Chondrocyte (in vitro differentiated cells): ENCODE results near the gene ADGRB3. TPM values are rescaled to one million over a fixed set of nuclear protein-coding genes. Genes with fewer than 3 reads are reported as not detected.

Experiments
- DNase-seq: peaks from one replicate; pipeline ENCODE4 v3.0.0; 2021; ENCODE audit warnings: mixed read lengths, low spot score
- H3K27ac Mint-ChIP-seq: one replicate; pipeline ENCODE4 v1.8.0; 2021; ENCODE audit warnings: mild to moderate bottlenecking, moderate library complexity, mixed read lengths; ENCODE audit not compliant: unreplicated experiment
- H3K27me3 Mint-ChIP-seq: 2 replicates; pipeline ENCODE4 v1.8.0; 2021; ENCODE audit warnings: low read depth, mixed read lengths
- H3K36me3 Mint-ChIP-seq: 2 replicates; pipeline ENCODE4 v1.8.0; 2021; ENCODE audit warnings: low read depth, mixed read lengths
- H3K4me1 Mint-ChIP-seq: 2 replicates; pipeline ENCODE4 v1.8.0; 2021; ENCODE audit warnings: low read depth, mild to moderate bottlenecking, mixed read lengths
- H3K4me3 Mint-ChIP-seq: one replicate; pipeline ENCODE4 v1.8.0; 2021; ENCODE audit warnings: mild to moderate bottlenecking, moderate library complexity, mixed read lengths; ENCODE audit not compliant: unreplicated experiment
- H3K9me3 Mint-ChIP-seq: 2 replicates; pipeline ENCODE4 v1.8.0; 2021; ENCODE audit warnings: low read depth, mixed read lengths
- CTCF ChIP-seq: fragments of 200-600 bp; sonication (generic); IDR thresholded peaks from 2 replicates; pipeline ENCODE4 v1.5.0; 2021; ENCODE audit warnings: antibody characterized with exemption, mild to moderate bottlenecking, moderate library complexity
- total RNA-seq: library from RNA; stranded (reverse); gene quantifications from 3 replicates; pipeline ENCODE4 v1.2.1, GENCODE V29; 2021

Gene ADGRB3
- total RNA-seq, 1 donor from 2014 or later = not detected

- H3K27me3 Mint-ChIP-seq = peaks cover 17% of the 10 kb centered on the region
- no peak overlapping the region for H3K4me3 Mint-ChIP-seq
- H3K9me3 Mint-ChIP-seq = no peaks in the 10 kb centered on the region
- H3K4me1 Mint-ChIP-seq = peaks cover 10% of the 10 kb centered on the region
- no peak for DNase-seq
- H3K36me3 Mint-ChIP-seq = no peaks in the 10 kb centered on the region
- no peak for TF ChIP-seq CTCF
- H3K27ac Mint-ChIP-seq = no peak overlapping the region
These were observed 18.1 kb downstream of the ADGRB3 start for GRCh38 chr6:68653074-68653705.

GRCh38 chr6:68653706-68654089 lies 18.6 kb downstream of the ADGRB3 start:
- TF ChIP-seq CTCF = no peak
- no peaks in the 10 kb centered on the region for H3K36me3 Mint-ChIP-seq
- H3K4me3 Mint-ChIP-seq = no peak overlapping the region

GRCh38 chr6:68654134-68654533 lies 19.1 kb downstream of the ADGRB3 start:
- Mint-ChIP-seq H3K4me1 (peaks cover 10% of the 10 kb centered on the region), H3K4me3 (no peak overlapping the region), H3K9me3 (no peaks in the 10 kb centered on the region), H3K27me3 (peaks cover 16% of the 10 kb centered on the region), H3K36me3 (no peaks in the 10 kb centered on the region), H3K27ac (no peak overlapping the region)
- no peak for TF ChIP-seq CTCF
- DNase-seq = no peak

More at GRCh38 chr6:68653706-68654089, 18.6 kb downstream of the ADGRB3 start:
- DNase-seq = no peak
- Mint-ChIP-seq H3K27ac (no peak overlapping the region), H3K27me3 (peaks cover 16% of the 10 kb centered on the region), H3K4me1 (peaks cover 10% of the 10 kb centered on the region), H3K9me3 (no peaks in the 10 kb centered on the region)

- H3K4me3 Mint-ChIP-seq = no peak overlapping the region
- no peak for DNase-seq
- H3K9me3 Mint-ChIP-seq = no peaks in the 10 kb centered on the region
- TF ChIP-seq CTCF = no peak
- H3K36me3 Mint-ChIP-seq = no peaks in the 10 kb centered on the region
- no peak overlapping the region for H3K27ac Mint-ChIP-seq
- peaks cover 14% of the 10 kb centered on the region for H3K27me3 Mint-ChIP-seq
- peaks cover 10% of the 10 kb centered on the region for H3K4me1 Mint-ChIP-seq
These were observed 19.9 kb downstream of the ADGRB3 start for GRCh38 chr6:68655028-68655427.

GRCh38 chr6:68657374-68658139 lies 22.5 kb downstream of the ADGRB3 start:
- peaks cover 14% of the 10 kb centered on the region for H3K27me3 Mint-ChIP-seq
- no peaks in the 10 kb centered on the region for H3K9me3 Mint-ChIP-seq
- no peak for TF ChIP-seq CTCF
- H3K4me3 Mint-ChIP-seq = no peak overlapping the region
- no peaks in the 10 kb centered on the region for H3K36me3 Mint-ChIP-seq
- no peak for DNase-seq
- no peak overlapping the region for H3K27ac Mint-ChIP-seq
- H3K4me1 Mint-ChIP-seq = no peaks in the 10 kb centered on the region
